Hematopoietic multipotent progenitor cell treated with erythropoietin and hydrocortisone succinate and interleukin-3 and kit ligand, for 17 days (in vitro differentiated cells): ENCODE data around the gene OGFOD3.
"Not testable (repeated sequence)": the region's sequence is repeated elsewhere in the genome, so short reads cannot be mapped to it uniquely, and the experiment has no call there.

Experiments used
- DNase-seq: peaks from one replicate; pipeline ENCODE4 v3.0.0-alpha.2; 2015; ENCODE audit warnings: low spot score

Gene OGFOD3

GRCh38 chr17:82351713-82352488 is 66.5 kb downstream of the OGFOD3 start:
- DNase-seq, result peak; percentile 85

DNA sequence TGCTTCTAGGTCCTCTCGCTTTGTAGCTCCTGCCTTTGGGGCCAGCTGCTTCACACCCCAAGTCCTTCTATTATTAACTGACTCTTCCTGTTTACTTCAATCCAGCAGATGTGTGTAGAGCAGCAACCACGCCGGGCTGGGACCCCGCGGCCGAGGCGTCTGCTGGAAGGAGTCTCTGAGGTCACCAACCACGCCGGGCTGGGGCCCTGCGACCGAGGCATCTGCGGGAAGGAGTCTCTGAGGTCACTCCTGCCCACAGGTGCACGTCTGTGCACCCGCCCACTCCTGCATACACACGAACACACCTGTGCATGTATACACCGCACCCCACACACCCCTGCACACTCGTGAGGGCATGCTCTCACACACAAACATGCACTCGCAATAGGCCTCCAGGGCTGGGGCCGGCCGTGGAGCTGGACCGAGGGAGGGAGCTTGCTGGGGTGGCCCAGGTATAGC is 67.1 kb downstream of the OGFOD3 start:
- DNase-seq, result no peak

- DNase-seq, result no peak
Measured at GRCh38 chr17:82350182-82351030, 68.0 kb downstream of the OGFOD3 start.

DNA sequence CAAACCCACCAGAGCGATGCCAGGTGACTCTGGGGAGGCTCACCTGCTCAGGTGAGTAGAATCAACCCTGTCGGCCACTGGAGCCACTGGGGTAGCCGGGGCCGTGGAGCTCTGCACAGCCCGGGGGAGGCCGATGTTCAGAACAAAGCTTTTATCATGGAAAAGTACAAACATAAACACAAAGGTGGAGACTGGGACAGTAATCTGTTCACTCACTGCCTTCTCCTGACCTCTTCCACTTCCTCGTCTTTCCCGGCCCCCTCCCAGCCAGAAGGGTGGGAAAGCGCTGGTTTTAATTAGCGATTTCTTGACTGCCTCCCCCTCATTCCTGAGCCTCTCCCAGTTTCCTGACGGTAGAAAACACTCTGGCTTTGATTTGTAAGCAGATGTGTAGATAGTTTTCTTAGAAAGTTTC is 69.1 kb downstream of the OGFOD3 start:
- no peak for DNase-seq

GRCh38 chr17:82348866-82349265 is 69.5 kb downstream of the OGFOD3 start:
- DNase-seq, result no peak

- no peak for DNase-seq
Measured at GRCh38 chr17:82348434-82348833, 70.0 kb downstream of the OGFOD3 start.

GRCh38 chr17:82347994-82348393 is 70.4 kb downstream of the OGFOD3 start:
- DNase-seq, result not testable (repeated sequence)

- no peak for DNase-seq
Measured at GRCh38 chr17:82346342-82347300, 71.8 kb downstream of the OGFOD3 start.

GRCh38 chr17:82345151-82345976 is 73.0 kb downstream of the OGFOD3 start:
- DNase-seq, result peak; percentile 24

DNA sequence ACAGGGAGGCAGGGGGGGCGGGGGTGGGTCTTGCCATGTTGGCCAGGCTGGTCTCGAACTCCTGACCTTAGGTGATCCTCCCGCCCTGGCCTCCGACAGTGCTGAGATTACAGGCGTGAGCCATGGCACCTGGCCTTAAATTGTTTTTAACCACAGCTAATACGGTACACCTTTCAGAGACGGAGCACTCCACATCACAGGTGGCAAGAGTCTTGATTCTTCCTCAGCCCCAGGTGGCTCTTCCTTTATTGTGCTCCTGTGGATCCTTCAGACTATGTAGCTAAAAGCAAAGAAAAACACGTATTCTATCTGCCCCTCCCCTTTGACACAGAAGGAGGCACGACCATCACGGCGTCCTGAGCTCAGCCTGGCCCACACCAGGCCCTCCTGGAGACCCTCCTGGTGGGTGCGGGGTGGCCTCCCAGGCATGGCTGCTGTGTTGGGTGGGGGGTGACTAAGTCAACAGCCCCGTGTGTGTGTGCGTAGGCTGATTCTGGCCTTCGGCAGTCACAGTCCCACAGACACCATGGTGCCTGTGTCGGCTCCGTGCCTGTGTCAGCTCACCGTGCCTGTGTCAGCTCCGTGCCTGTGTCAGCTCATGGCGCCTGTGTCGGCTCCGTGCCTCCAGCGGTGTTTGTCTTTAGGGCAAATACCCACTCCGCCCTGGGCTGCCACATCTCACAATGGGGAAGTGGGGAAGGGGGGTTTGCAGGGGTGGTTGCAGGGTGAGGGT is 74.0 kb downstream of the OGFOD3 start:
- no peak for DNase-seq

GRCh38 chr17:82343560-82343959 is 74.8 kb downstream of the OGFOD3 start:
- DNase-seq, result no peak

DNA sequence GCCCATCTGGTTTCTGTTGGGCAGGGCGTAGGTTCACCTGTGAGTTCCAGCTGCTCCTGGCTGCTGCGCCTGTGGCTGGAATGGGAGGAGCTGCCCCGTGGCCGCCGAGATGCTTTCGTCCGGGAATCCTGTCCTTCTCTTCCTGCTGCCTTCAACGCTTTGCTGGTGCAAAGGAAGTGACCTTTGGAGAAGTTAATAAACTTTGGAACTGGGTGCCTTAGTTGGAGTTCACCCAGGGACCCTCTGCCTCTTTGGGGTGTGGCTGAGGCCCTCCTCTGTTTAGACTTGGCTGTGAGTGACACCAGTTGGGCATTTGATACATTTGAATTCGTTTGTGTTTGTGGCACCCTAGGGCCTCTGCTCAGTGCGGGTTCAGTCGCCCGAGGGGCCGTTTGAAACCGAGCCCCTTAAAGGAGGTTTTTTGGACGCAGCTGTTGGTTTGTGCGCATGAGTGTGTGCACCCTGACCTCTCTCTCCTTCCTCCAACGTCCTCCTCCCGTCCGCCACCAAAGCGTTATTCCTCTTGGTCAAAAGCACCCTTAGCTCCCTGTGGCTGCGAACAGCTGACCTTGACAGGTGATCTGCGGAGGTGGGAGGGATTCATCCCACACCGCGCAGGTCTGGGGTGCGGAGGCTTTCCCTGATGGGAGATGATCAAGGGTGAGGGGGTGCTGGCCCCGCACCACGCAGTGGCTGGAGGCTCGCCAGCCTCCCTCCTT is 75.9 kb downstream of the OGFOD3 start:
- DNase-seq, result no peak

GRCh38 chr17:82339634-82340580 is 78.5 kb downstream of the OGFOD3 start:
- DNase-seq, result no peak
